Lower leg skin (tissue), 4 donors: ENCODE data around the gene INTS6L. TPM values are rescaled to one million over a fixed set of nuclear protein-coding genes. Genes with fewer than 3 reads are reported as not detected.

Experiments used
- DNase-seq, 2 donors: peaks; one replicate each; pipeline ENCODE4 v3.0.0-alpha.2; 2019; ENCODE audit warnings: low spot score in 2 of 2
- H3K4me3 ChIP-seq: fragments of 200-600 bp; sonication (generic); 2 replicates; pipeline ENCODE4 v1.5.1; 2017; ENCODE audit warnings: mild to moderate bottlenecking, low read depth; ENCODE audit not compliant: poor library complexity, severe bottlenecking
- CTCF ChIP-seq, 3 donors: fragments of 450-650 bp; IDR thresholded peaks; one replicate each; pipeline ENCODE4 v1.5.1; 2016; ENCODE audit warnings: antibody characterized with exemption in 3 of 3, mild to moderate bottlenecking in 3 of 3, moderate library complexity in 2 of 3
- POLR2A ChIP-seq, 2 donors: fragments of 450-650 bp; IDR thresholded peaks; one replicate each; pipeline ENCODE4 v1.6.1; 2016 to 2017; ENCODE audit warnings: antibody characterized with exemption in 2 of 2, mild to moderate bottlenecking in 1 of 2, moderate library complexity in 1 of 2
- WGBS, 2 donors: methylation state at CpG; one replicate each; pipeline ENCODE4 v1.1.5; 2018; 5-methylcytosine and 5-hydroxymethylcytosine counted together
- intact Hi-C: fragments of 100-400 bp; cut with DNase I; formaldehyde crosslinking; loops from one replicate; pipeline ENCODE4 v1.15.0; 2023; ENCODE audit warnings: low total_unique reads
- total RNA-seq, 4 donors: library from RNA; depleted of rRNA; stranded (reverse); fragments of >200 nt; gene quantifications; one replicate each; pipeline ENCODE4 v1.1.0, GENCODE V29; 2016

Gene INTS6L
- total RNA-seq, 4 donors from 2014 or later: 7.4 to 10.8 (median 9.0) TPM

GRCh38 chrX:135484641-135485289 lies 35.7 kb upstream of the INTS6L start:
- no peak for TF ChIP-seq POLR2A (IDR thresholded peaks at IDR 0.05)
- no peak for TF ChIP-seq CTCF (IDR thresholded peaks at IDR 0.05)
- DNase-seq: no peak
- H3K4me3 ChIP-seq: no peak overlapping the region
- 14 to 41% methylated on average over 3 of the region's 3 CpGs for WGBS, 2 donors
- intact Hi-C loops: no loop called here

GRCh38 chrX:135489542-135489941 lies 30.9 kb upstream of the INTS6L start:
- no peak overlapping the region for H3K4me3 ChIP-seq
- WGBS, 2 donors: 55 to 86% methylated on average over 1 of the region's 1 CpG
- TF ChIP-seq POLR2A (IDR thresholded peaks at IDR 0.05) (no peak), CTCF (IDR thresholded peaks at IDR 0.05) (no peak)
- intact Hi-C loops: no loop called here
- DNase-seq: no peak

GRCh38 chrX:135490979-135491514 lies 29.4 kb upstream of the INTS6L start:
- intact Hi-C loops: no loop called here
- DNase-seq: no peak
- TF ChIP-seq POLR2A (IDR thresholded peaks at IDR 0.05) (no peak), CTCF (IDR thresholded peaks at IDR 0.05) (no peak)
- H3K4me3 ChIP-seq: no peak overlapping the region
- 48 to 87% methylated on average over 4 of the region's 4 CpGs for WGBS, 2 donors

- WGBS, 2 donors: 90 to 95% methylated on average over 6 of the region's 6 CpGs
- intact Hi-C loops: no loop called here
- no peak for DNase-seq
- no peak overlapping the region for H3K4me3 ChIP-seq
- no peak for TF ChIP-seq CTCF (IDR thresholded peaks at IDR 0.05)
- TF ChIP-seq POLR2A (IDR thresholded peaks at IDR 0.05): no peak
Observed at GRCh38 chrX:135494453-135494852, 26.0 kb upstream of the INTS6L start.

- TF ChIP-seq CTCF (IDR thresholded peaks at IDR 0.05) (no peak), POLR2A (IDR thresholded peaks at IDR 0.05) (no peak)
- H3K4me3 ChIP-seq: no peak overlapping the region
- WGBS, 2 donors: 50 to 75% methylated on average over 5 of the region's 5 CpGs
- DNase-seq: no peak
- intact Hi-C loops: no loop called here
Observed at GRCh38 chrX:135497736-135498135, 22.7 kb upstream of the INTS6L start.

- no peak overlapping the region for H3K4me3 ChIP-seq
- intact Hi-C loops: no loop called here
- DNase-seq: no peak
- TF ChIP-seq CTCF (IDR thresholded peaks at IDR 0.05) (no peak), POLR2A (IDR thresholded peaks at IDR 0.05) (no peak)
- 78 to 97% methylated on average over 2 of the region's 2 CpGs for WGBS, 2 donors
Observed at GRCh38 chrX:135498236-135498635, 22.2 kb upstream of the INTS6L start.
